Measurements from ENCODE around the gene TNFAIP3. TPM values are rescaled to one million over a fixed set of nuclear protein-coding genes. Genes with fewer than 3 reads are reported as not detected.

Gene TNFAIP3
- total and polyA plus RNA-seq, 2 donors (not counting 1 experiment from before 2014, with no cell fraction given): 86.2 to 92.0 TPM

- ChIA-PET CTCF (no interaction called here), POLR2A (no interaction called here)
- Mint-ChIP-seq H3K9me3 (ENCODE audit: insufficient read depth) (no peaks in the 10 kb centered on the region), H3K4me3 (peak overlapping the region; percentile 79), H3K27me3 (no peaks in the 10 kb centered on the region), H3K27ac (peak overlapping the region; percentile 0), H3K4me1 (peaks cover 32% of the 10 kb centered on the region)
- Histone ChIP-seq H2AFZ (ENCODE audit: insufficient read depth, low read depth, low read length, poor library complexity, severe bottlenecking) (peak overlapping the region; percentile 70), H3K4me1 (ENCODE audit: control insufficient read depth in 2 of 2, insufficient read depth in 2 of 2, low read length in 2 of 2) (peaks cover 19 to 23% of the 10 kb centered on the region in 2 donors), H3K4me3 (ENCODE audit: control extremely low read depth in 1 of 5, extremely low read depth in 1 of 5, insufficient read depth in 1 of 5, low read depth in 2 of 5, low read length in 4 of 5) (peak overlapping the region in 2 of 5 experiments; percentile 31 to 54), H3K9ac (ENCODE audit: low read length) (peak overlapping the region; percentile 45), H3K27ac (ENCODE audit: low read length in 2 of 2) (no peak overlapping the region), H3K27me3 (replicated peaks in 1 of 4; ENCODE audit: control extremely low read depth in 1 of 4, control insufficient read depth in 3 of 4, insufficient read depth in 4 of 4, low read length in 3 of 4) (no peaks in the 10 kb centered on the region), H3K36me3 (replicated peaks in 1 of 2; ENCODE audit: control extremely low read depth in 1 of 2, control insufficient read depth in 1 of 2, extremely low read depth in 1 of 2, insufficient read depth in 2 of 2, low read length in 1 of 2) (no peaks in the 10 kb centered on the region), H3K4me2 (replicated peaks; ENCODE audit: low read depth, low read length, poor library complexity, severe bottlenecking) (peak overlapping the region; percentile 59), H4K20me1 (ENCODE audit: control insufficient read depth, insufficient read depth, low read length, poor library complexity, severe bottlenecking) (no peaks in the 10 kb centered on the region), H3K9me3 (ENCODE audit: control extremely low read depth in 1 of 3, control insufficient read depth in 2 of 3, insufficient read depth in 1 of 3, low read length in 2 of 3) (no peaks in the 10 kb centered on the region), H3K79me2 (ENCODE audit: control insufficient read depth, insufficient read depth, low read length) (no peaks in the 10 kb centered on the region)
- intact Hi-C loops (cut with micrococcal nuclease): loop anchor here (2.0 kb wide), 1 partner anchor 33 kb away; no protein-coding TSS in a partner anchor
- 88% methylated on average over 8 of the region's 12 CpGs for WGBS (ENCODE audit: insufficient coverage)
- ATAC-seq (ENCODE audit: low read depth) (peak; percentile 47), DNase-seq (no peak)
- TF ChIP-seq, protein P1, sequence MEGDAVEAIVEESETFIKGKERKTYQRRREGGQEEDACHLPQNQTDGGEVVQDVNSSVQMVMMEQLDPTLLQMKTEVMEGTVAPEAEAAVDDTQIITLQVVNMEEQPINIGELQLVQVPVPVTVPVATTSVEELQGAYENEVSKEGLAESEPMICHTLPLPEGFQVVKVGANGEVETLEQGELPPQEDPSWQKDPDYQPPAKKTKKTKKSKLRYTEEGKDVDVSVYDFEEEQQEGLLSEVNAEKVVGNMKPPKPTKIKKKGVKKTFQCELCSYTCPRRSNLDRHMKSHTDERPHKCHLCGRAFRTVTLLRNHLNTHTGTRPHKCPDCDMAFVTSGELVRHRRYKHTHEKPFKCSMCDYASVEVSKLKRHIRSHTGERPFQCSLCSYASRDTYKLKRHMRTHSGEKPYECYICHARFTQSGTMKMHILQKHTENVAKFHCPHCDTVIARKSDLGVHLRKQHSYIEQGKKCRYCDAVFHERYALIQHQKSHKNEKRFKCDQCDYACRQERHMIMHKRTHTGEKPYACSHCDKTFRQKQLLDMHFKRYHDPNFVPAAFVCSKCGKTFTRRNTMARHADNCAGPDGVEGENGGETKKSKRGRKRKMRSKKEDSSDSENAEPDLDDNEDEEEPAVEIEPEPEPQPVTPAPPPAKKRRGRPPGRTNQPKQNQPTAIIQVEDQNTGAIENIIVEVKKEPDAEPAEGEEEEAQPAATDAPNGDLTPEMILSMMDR (IDR thresholded peaks at IDR 0.05): no peak
- no peak for TF ChIP-seq EZH2 (IDR thresholded peaks at IDR 0.05; ENCODE audit: borderline replicate concordance, insufficient read depth, low read depth, low read length, poor library complexity, severe bottlenecking)
Observed at GRCh38 chr6:137903933-137904821, 37.1 kb downstream of the TNFAIP3 start.
